Loucy (cell line): Measurements from ENCODE around the gene SCN8A.

Experiments used
- H2AFZ ChIP-seq: fragments of 200-600 bp; sonication (generic); 2 replicates; pipeline ENCODE4 v1.6.0; 2016; ENCODE audit warnings: antibody characterized with exemption, mild to moderate bottlenecking, low read length, moderate library complexity
- H3F3A ChIP-seq: fragments of 200-600 bp; 2 replicates; pipeline ENCODE4 v1.6.0; 2016; ENCODE audit warnings: antibody characterized with exemption, low read depth, mild to moderate bottlenecking
- H3K27me3 ChIP-seq: fragments of 200-600 bp; sonication (generic); 2 replicates; pipeline ENCODE4 v1.6.1; 2014; ENCODE audit warnings: low read length, mild to moderate bottlenecking; ENCODE audit not compliant: insufficient read depth, poor library complexity, severe bottlenecking
- H3K36me3 ChIP-seq: fragments of 200-600 bp; sonication (generic); 2 replicates; pipeline ENCODE4 v1.6.1; 2016; ENCODE audit warnings: low read length; ENCODE audit not compliant: insufficient read depth
- H3K4me1 ChIP-seq: fragments of 200-600 bp; sonication (generic); 2 replicates; pipeline ENCODE4 v1.5.1; 2014; ENCODE audit warnings: low read length, mild to moderate bottlenecking; ENCODE audit not compliant: insufficient read depth, poor library complexity, severe bottlenecking
- H3K4me2 ChIP-seq: fragments of 200-600 bp; sonication (generic); 2 replicates; pipeline ENCODE4 v1.6.0; 2014; ENCODE audit warnings: antibody characterized with exemption, low read length, low read depth, mild to moderate bottlenecking; ENCODE audit not compliant: poor library complexity, severe bottlenecking
- H3K4me3 ChIP-seq: fragments of 200-600 bp; sonication (generic); 2 replicates; pipeline ENCODE4 v1.5.1; 2014; ENCODE audit warnings: low read length, mild to moderate bottlenecking, mixed read lengths; ENCODE audit not compliant: poor library complexity, severe bottlenecking
- H3K79me2 ChIP-seq: fragments of 200-600 bp; sonication (generic); 2 replicates; pipeline ENCODE4 v1.6.1; 2014; ENCODE audit warnings: low read length; ENCODE audit not compliant: insufficient read depth
- H3K9ac ChIP-seq: fragments of 200-600 bp; sonication (generic); 2 replicates; pipeline ENCODE4 v1.6.0; 2014; ENCODE audit warnings: mild to moderate bottlenecking, low read depth, low read length, moderate library complexity; ENCODE audit not compliant: poor library complexity, severe bottlenecking
- H3K9me2 ChIP-seq: fragments of 200-600 bp; sonication (generic); replicated peaks from 2 replicates; pipeline ENCODE4 v1.6.1; 2016; ENCODE audit warnings: low read depth, low read length, mixed read lengths
- H3K9me3 ChIP-seq: fragments of 200-600 bp; sonication (generic); 2 replicates; pipeline ENCODE4 v1.6.1; 2014; ENCODE audit warnings: mild to moderate bottlenecking, antibody characterized with exemption, low read length, low read depth; ENCODE audit not compliant: insufficient read depth
- H4K20me1 ChIP-seq: fragments of 200-600 bp; sonication (generic); 2 replicates; pipeline ENCODE4 v1.6.0; 2014; ENCODE audit warnings: antibody characterized with exemption, low read length, mild to moderate bottlenecking; ENCODE audit not compliant: insufficient read depth, poor library complexity, severe bottlenecking
- EZH2phosphoT487 ChIP-seq: fragments of 200-600 bp; IDR thresholded peaks from 2 replicates; pipeline ENCODE4 v1.6.1; 2018; ENCODE audit warnings: antibody characterized with exemption, mild to moderate bottlenecking, moderate library complexity, borderline replicate concordance
- TF ChIP-seq, protein P1 (sequence below): fragments of 200-600 bp; sonication (generic); conservative IDR thresholded peaks from 2 replicates; pipeline ENCODE4 v1.5.1; 2014; ENCODE audit warnings: mild to moderate bottlenecking, antibody characterized with exemption, low read length

Gene SCN8A

DNA sequence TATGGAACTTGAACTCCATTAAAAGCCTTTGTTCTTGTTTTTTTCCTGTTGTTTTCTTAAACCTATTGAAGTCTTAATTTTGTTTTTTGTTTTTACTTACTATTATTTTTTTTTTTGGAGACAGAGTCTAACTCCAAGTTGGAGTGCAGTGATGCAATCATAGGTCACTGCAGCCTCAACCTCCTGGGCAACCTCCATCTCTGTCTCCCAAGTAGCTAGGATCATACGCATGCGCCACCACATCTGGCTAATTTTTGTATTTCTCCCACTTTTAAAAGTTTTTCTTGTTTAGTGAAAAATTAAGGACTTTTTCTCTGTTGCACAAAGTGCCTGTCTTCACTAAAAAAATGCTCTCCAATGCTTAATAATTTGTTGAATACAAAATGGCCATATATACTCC is 76.2 kb downstream of the SCN8A start:
- H3K9ac ChIP-seq = no peak overlapping the region
- no peaks in the 10 kb centered on the region for H3K36me3 ChIP-seq
- H2AFZ ChIP-seq = no peak overlapping the region
- H3K4me1 ChIP-seq = peaks cover 17% of the 10 kb centered on the region
- no peaks in the 10 kb centered on the region for H3K9me3 ChIP-seq
- no peaks in the 10 kb centered on the region for H3K9me2 ChIP-seq
- H3K4me2 ChIP-seq = no peak overlapping the region
- no peaks in the 10 kb centered on the region for H3K79me2 ChIP-seq
- no peaks in the 10 kb centered on the region for H3F3A ChIP-seq
- no peaks in the 10 kb centered on the region for H4K20me1 ChIP-seq
- no peak for TF ChIP-seq EZH2phosphoT487
- TF ChIP-seq, protein P1, sequence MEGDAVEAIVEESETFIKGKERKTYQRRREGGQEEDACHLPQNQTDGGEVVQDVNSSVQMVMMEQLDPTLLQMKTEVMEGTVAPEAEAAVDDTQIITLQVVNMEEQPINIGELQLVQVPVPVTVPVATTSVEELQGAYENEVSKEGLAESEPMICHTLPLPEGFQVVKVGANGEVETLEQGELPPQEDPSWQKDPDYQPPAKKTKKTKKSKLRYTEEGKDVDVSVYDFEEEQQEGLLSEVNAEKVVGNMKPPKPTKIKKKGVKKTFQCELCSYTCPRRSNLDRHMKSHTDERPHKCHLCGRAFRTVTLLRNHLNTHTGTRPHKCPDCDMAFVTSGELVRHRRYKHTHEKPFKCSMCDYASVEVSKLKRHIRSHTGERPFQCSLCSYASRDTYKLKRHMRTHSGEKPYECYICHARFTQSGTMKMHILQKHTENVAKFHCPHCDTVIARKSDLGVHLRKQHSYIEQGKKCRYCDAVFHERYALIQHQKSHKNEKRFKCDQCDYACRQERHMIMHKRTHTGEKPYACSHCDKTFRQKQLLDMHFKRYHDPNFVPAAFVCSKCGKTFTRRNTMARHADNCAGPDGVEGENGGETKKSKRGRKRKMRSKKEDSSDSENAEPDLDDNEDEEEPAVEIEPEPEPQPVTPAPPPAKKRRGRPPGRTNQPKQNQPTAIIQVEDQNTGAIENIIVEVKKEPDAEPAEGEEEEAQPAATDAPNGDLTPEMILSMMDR = no peak
- no peaks in the 10 kb centered on the region for H3K27me3 ChIP-seq
- no peak overlapping the region for H3K4me3 ChIP-seq

DNA sequence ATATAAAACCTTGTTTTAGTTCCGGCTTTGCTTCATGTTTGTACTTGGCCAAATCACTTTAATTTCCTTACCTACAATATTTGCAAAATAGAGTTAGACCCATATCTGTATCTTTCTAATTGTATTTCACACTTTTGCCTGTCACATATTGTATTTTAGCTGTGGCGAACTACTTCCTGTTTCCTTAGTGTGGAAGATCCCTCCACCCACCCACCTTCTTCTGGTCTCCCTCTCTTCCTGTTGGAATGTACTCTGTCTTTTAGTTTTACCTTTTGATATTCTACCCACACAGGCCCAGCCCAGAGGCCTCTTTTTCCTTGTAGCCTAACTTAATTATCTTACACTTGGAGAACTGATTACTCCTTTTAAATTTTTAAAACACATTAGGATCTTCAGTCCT is 78.2 kb downstream of the SCN8A start:
- Histone ChIP-seq H3F3A (no peaks in the 10 kb centered on the region), H3K79me2 (no peaks in the 10 kb centered on the region), H3K9me3 (no peaks in the 10 kb centered on the region), H4K20me1 (no peaks in the 10 kb centered on the region), H3K4me1 (peaks cover 17% of the 10 kb centered on the region), H3K36me3 (no peaks in the 10 kb centered on the region), H3K9me2 (no peaks in the 10 kb centered on the region), H3K9ac (peak overlapping the region; percentile 9), H3K4me2 (peak overlapping the region; percentile 58), H3K27me3 (no peaks in the 10 kb centered on the region), H3K4me3 (no peak overlapping the region), H2AFZ (peak overlapping the region; percentile 77)
- no peak for TF ChIP-seq EZH2phosphoT487
- TF ChIP-seq, protein P1 = no peak

DNA sequence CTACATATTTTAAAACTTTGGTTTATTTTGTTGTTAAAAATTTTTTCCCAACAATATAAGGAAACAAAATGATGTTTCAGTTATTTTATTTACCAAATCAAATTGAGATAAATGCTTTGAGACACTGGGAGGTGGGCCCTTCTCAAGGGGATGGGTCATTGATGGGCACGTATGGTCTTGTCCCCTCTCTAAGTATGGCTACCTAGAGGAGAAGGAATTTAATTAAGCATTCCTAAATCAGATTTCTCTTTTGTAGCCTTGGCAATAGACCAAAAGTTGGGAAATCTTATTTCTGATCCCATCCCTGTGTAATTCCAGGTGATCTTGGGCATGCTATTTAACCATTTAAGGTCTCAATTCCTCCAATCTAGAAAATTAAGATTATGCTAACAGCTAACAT is 79.0 kb downstream of the SCN8A start:
- no peak overlapping the region for H3K4me3 ChIP-seq
- peaks cover 21% of the 10 kb centered on the region for H3K4me1 ChIP-seq
- no peaks in the 10 kb centered on the region for H3F3A ChIP-seq
- no peaks in the 10 kb centered on the region for H3K36me3 ChIP-seq
- TF ChIP-seq, protein P1 = no peak
- no peak for TF ChIP-seq EZH2phosphoT487
- no peak overlapping the region for H3K9ac ChIP-seq
- no peaks in the 10 kb centered on the region for H4K20me1 ChIP-seq
- no peaks in the 10 kb centered on the region for H3K27me3 ChIP-seq
- no peaks in the 10 kb centered on the region for H3K9me3 ChIP-seq
- H3K4me2 ChIP-seq = no peak overlapping the region
- no peak overlapping the region for H2AFZ ChIP-seq
- no peaks in the 10 kb centered on the region for H3K9me2 ChIP-seq
- no peaks in the 10 kb centered on the region for H3K79me2 ChIP-seq
